ENCODE data around the gene SLC35D2.

- TF ChIP-seq CTCF (IDR thresholded peaks at IDR 0.05) = no peak
- TF ChIP-seq POLR2AphosphoS5 (IDR thresholded peaks at IDR 0.05) = no peak
- no peak for TF ChIP-seq POLR2A (IDR thresholded peaks at IDR 0.05)
- no peak for TF ChIP-seq EP300 (IDR thresholded peaks at IDR 0.05; ENCODE audit: low read depth)
Measured at GRCh38 chr9:96289392-96289791, 94.1 kb downstream of the SLC35D2 start.
